ENCODE results near the gene MTHFD2L.

DNA sequence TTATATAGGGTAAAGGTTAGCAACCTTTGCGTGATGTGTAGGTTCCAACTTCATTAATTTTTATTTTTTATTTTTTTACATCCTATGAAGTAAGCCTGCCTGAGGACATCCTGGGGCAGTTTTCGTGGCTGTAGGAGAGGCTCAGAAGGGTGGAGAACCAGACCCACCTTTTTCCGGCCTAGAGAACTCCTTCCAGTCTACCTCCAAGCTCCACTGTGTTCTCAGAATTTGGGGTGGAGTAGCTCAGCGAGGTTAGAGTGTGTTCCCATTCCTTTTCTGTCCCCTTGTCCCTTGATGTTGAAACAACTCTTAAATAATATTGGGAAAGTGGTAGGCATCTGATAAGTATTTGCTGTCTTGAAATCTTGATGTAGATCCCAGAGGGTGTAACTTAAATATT, 32.4 kb downstream of the MTHFD2L start:
- no peak for TF ChIP-seq TAF1 (IDR thresholded peaks at IDR 0.05; ENCODE audit: low read depth)
- TF ChIP-seq, protein P1, sequence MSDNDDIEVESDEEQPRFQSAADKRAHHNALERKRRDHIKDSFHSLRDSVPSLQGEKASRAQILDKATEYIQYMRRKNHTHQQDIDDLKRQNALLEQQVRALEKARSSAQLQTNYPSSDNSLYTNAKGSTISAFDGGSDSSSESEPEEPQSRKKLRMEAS (IDR thresholded peaks at IDR 0.05): no peak
- TF ChIP-seq YY1 (IDR thresholded peaks at IDR 0.05; ENCODE audit: low read depth): no peak
- no peak for TF ChIP-seq TCF12 (IDR thresholded peaks at IDR 0.05; ENCODE audit: low read depth)
- TF ChIP-seq, protein P2, sequence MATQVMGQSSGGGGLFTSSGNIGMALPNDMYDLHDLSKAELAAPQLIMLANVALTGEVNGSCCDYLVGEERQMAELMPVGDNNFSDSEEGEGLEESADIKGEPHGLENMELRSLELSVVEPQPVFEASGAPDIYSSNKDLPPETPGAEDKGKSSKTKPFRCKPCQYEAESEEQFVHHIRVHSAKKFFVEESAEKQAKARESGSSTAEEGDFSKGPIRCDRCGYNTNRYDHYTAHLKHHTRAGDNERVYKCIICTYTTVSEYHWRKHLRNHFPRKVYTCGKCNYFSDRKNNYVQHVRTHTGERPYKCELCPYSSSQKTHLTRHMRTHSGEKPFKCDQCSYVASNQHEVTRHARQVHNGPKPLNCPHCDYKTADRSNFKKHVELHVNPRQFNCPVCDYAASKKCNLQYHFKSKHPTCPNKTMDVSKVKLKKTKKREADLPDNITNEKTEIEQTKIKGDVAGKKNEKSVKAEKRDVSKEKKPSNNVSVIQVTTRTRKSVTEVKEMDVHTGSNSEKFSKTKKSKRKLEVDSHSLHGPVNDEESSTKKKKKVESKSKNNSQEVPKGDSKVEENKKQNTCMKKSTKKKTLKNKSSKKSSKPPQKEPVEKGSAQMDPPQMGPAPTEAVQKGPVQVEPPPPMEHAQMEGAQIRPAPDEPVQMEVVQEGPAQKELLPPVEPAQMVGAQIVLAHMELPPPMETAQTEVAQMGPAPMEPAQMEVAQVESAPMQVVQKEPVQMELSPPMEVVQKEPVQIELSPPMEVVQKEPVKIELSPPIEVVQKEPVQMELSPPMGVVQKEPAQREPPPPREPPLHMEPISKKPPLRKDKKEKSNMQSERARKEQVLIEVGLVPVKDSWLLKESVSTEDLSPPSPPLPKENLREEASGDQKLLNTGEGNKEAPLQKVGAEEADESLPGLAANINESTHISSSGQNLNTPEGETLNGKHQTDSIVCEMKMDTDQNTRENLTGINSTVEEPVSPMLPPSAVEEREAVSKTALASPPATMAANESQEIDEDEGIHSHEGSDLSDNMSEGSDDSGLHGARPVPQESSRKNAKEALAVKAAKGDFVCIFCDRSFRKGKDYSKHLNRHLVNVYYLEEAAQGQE (IDR thresholded peaks at IDR 0.05; ENCODE audit: low read depth): no peak
- TF ChIP-seq RAD21 (IDR thresholded peaks at IDR 0.05; ENCODE audit: low read depth): no peak

Measured in Ishikawa (cell line).